B cell (primary cell): ENCODE data around the gene ABCA7. TPM values are rescaled to one million over a fixed set of nuclear protein-coding genes. Genes with fewer than 3 reads are reported as not detected.

Experiments used
- ATAC-seq: fragments of 200-7000 bp; cut with Tn5 transposase; one replicate; pipeline ENCODE4 v1.10.0; 2021; ENCODE audit warnings: low read depth, mild to moderate bottlenecking, moderate number of reproducible peaks, moderate library complexity
- CTCF ChIA-PET: fragments of 350-600 bp; sonication (Branson Sonifier 250); formaldehyde crosslinking; loops from one replicate; lab custom pipeline; 2021; ENCODE audit warnings: antibody characterized with exemption, inconsistent platforms; lab: Charles Lee
- POLR2A ChIA-PET: fragments of 350-600 bp; sonication (Branson Sonifier 250); formaldehyde crosslinking; loops from one replicate; lab custom pipeline; 2021; ENCODE audit warnings: antibody characterized with exemption; lab: Charles Lee
- DNase-seq: peaks from one replicate; pipeline ENCODE4 v3.0.0; 2013
- H2AFZ ChIP-seq: 2 replicates; pipeline ENCODE4 v1.6.1; 2012; ENCODE audit warnings: mild to moderate bottlenecking, low read depth, low read length; ENCODE audit not compliant: insufficient read depth, poor library complexity, severe bottlenecking
- H3K27ac ChIP-seq, 2 donors: 1 replicate in 1 of 2; 2 replicates in 1 of 2; pipeline ENCODE4 v1.5.1; 2012 to 2013; ENCODE audit warnings: low read length in 2 of 2, mild to moderate bottlenecking in 2 of 2, moderate library complexity in 1 of 2
- H3K27me3 ChIP-seq, 4 experiments: fragments of 200-600 bp in 1 of 4; sonication (generic) in 1 of 4; replicated peaks in 1 of 4; 1 replicate in 2 of 4; 2 replicates in 2 of 4; pipeline versions ENCODE4 v1.6.1 to v1.7.0; 2013 to 2016; ENCODE audit warnings: low read length in 3 of 4, mild to moderate bottlenecking in 2 of 4, mixed read lengths in 1 of 4, moderate library complexity in 1 of 4; ENCODE audit not compliant: insufficient read depth in 4 of 4, control insufficient read depth in 3 of 4; ENCODE audit errors: control extremely low read depth in 1 of 4
- H3K36me3 ChIP-seq, 2 experiments: replicated peaks in 1 of 2; 1 replicate in 1 of 2; 2 replicates in 1 of 2; pipeline versions ENCODE4 v1.6.1 to v1.7.1; 2013; ENCODE audit warnings: low read length in 1 of 2; ENCODE audit not compliant: insufficient read depth in 2 of 2, control insufficient read depth in 1 of 2; ENCODE audit errors: control extremely low read depth in 1 of 2, extremely low read depth in 1 of 2
- H3K4me1 ChIP-seq, 2 donors: fragments of 200-600 bp in 1 of 2; sonication (generic) in 1 of 2; 1 replicate in 1 of 2; 2 replicates in 1 of 2; pipeline versions ENCODE4 v1.5.1 to v1.6.1; 2013 to 2017; ENCODE audit warnings: low read length in 2 of 2; ENCODE audit not compliant: control insufficient read depth in 2 of 2, insufficient read depth in 2 of 2
- H3K4me2 ChIP-seq: replicated peaks from 2 replicates; pipeline ENCODE3; 2012; ENCODE audit warnings: mild to moderate bottlenecking, low read depth, low read length; ENCODE audit not compliant: poor library complexity, severe bottlenecking
- H3K4me3 ChIP-seq, 5 experiments: fragments of 200-600 bp in 1 of 5; sonication (generic) in 1 of 5; 1 replicate in 3 of 5; 2 replicates in 2 of 5; pipeline versions ENCODE4 v1.5.1 to v1.7.0; 2011 to 2016; ENCODE audit warnings: low read length in 4 of 5, mild to moderate bottlenecking in 4 of 5, low read depth in 2 of 5, control low read depth in 1 of 5, moderate library complexity in 1 of 5; ENCODE audit not compliant: insufficient read depth in 1 of 5; ENCODE audit errors: control extremely low read depth in 1 of 5, extremely low read depth in 1 of 5
- H3K79me2 ChIP-seq: fragments of 200-600 bp; sonication (generic); one replicate; pipeline ENCODE4 v1.6.0; 2016; ENCODE audit warnings: low read length; ENCODE audit not compliant: control insufficient read depth, insufficient read depth
- H3K9ac ChIP-seq: fragments of 200-600 bp; sonication (generic); 2 replicates; pipeline ENCODE4 v1.6.1; 2017; ENCODE audit warnings: mild to moderate bottlenecking, low read length, moderate library complexity
- H3K9me3 ChIP-seq, 3 donors: one replicate each; pipeline versions ENCODE4 v1.6.1 to v1.7.1; 2013; ENCODE audit warnings: low read length in 2 of 3; ENCODE audit not compliant: control insufficient read depth in 2 of 3, insufficient read depth in 1 of 3; ENCODE audit errors: control extremely low read depth in 1 of 3
- H4K20me1 ChIP-seq: 2 replicates; pipeline ENCODE4 v1.6.0; 2012; ENCODE audit warnings: mild to moderate bottlenecking, low read length; ENCODE audit not compliant: insufficient read depth, control insufficient read depth, poor library complexity, severe bottlenecking
- H3K27ac Mint-ChIP-seq: one replicate; pipeline ENCODE4 v1.8.0; 2021; ENCODE audit warnings: mixed read lengths
- H3K27me3 Mint-ChIP-seq: one replicate; pipeline ENCODE4 v1.8.0; 2021; ENCODE audit warnings: mixed read lengths
- H3K4me1 Mint-ChIP-seq: one replicate; pipeline ENCODE4 v1.8.0; 2021; ENCODE audit warnings: mixed read lengths
- H3K4me3 Mint-ChIP-seq: one replicate; pipeline ENCODE4 v1.8.0; 2021; ENCODE audit warnings: mixed read lengths
- H3K9me3 Mint-ChIP-seq: one replicate; pipeline ENCODE4 v1.8.0; 2022; ENCODE audit warnings: mixed read lengths; ENCODE audit not compliant: insufficient read depth
- CTCF ChIP-seq: fragments of 200-600 bp; IDR thresholded peaks from one replicate; pipeline ENCODE4 v1.8.0; 2022; ENCODE audit warnings: antibody characterized with exemption, mild to moderate bottlenecking
- EZH2 ChIP-seq: IDR thresholded peaks from 2 replicates; pipeline ENCODE4 v1.6.1; 2012; ENCODE audit warnings: borderline replicate concordance, low read depth, mild to moderate bottlenecking, moderate library complexity, low read length; ENCODE audit not compliant: insufficient read depth, poor library complexity, severe bottlenecking
- WGBS: methylation state at CpG from one replicate; pipeline ENCODE4 v1.1.5; 2013; ENCODE audit warnings: missing lambda C conversion rate; ENCODE audit not compliant: insufficient coverage; 5-methylcytosine and 5-hydroxymethylcytosine counted together
- intact Hi-C: fragments of 100-400 bp; cut with micrococcal nuclease; formaldehyde crosslinking; loops from one replicate; pipeline ENCODE4 v1.10.0; 2022
- polyA plus RNA-seq: library from polyadenylated mRNA; depleted of rRNA; stranded (reverse); fragments of >200 nt; gene quantifications from 2 replicates; pipeline ENCODE4 v1.2.3, GENCODE V29; 2012
- total RNA-seq, 2 donors: library from RNA; stranded (reverse); fragments of 120-200 nt in 1 of 2; gene quantifications; 1 replicate in 1 of 2; 2 replicates in 1 of 2; pipeline versions ENCODE4 v1.2.3 to v1.2.4, GENCODE V29; 2013 to 2022

Gene ABCA7
- total and polyA plus RNA-seq, 2 donors (not counting 1 experiment from before 2014, with no cell fraction given) = 192 to 281 TPM

GRCh38 chr19:1014161-1015060 lies 25.5 kb upstream of the ABCA7 start:
- no peak overlapping the region for H3K4me2 ChIP-seq
- H3K27ac Mint-ChIP-seq = no peak overlapping the region
- H3K27ac ChIP-seq = no peak overlapping the region
- H3K4me1 Mint-ChIP-seq = peaks cover 37% of the 10 kb centered on the region
- H3K9me3 Mint-ChIP-seq = no peaks in the 10 kb centered on the region
- TF ChIP-seq EZH2 (no peak), CTCF (no peak)
- H3K4me1 ChIP-seq = peaks cover 32 to 42% of the 10 kb centered on the region in 2 donors
- peaks cover 0 to 43% of the 10 kb centered on the region in 2 experiments for H3K36me3 ChIP-seq
- ATAC-seq = no peak
- no peak overlapping the region for H2AFZ ChIP-seq
- H3K4me3 ChIP-seq = no peak overlapping the region
- H3K27me3 ChIP-seq = no peaks in the 10 kb centered on the region
- CTCF ChIA-PET = no interaction called here
- H3K27me3 Mint-ChIP-seq = no peaks in the 10 kb centered on the region
- no peaks in the 10 kb centered on the region for H3K9me3 ChIP-seq
- DNase-seq = no peak
- no peak overlapping the region for H3K4me3 Mint-ChIP-seq
- POLR2A ChIA-PET = no interaction called here
- 94% methylated on average over 49 of the region's 49 CpGs for WGBS
- intact Hi-C loops = no loop called here
- peaks cover 73% of the 10 kb centered on the region for H3K79me2 ChIP-seq
- H4K20me1 ChIP-seq = peaks cover 99% of the 10 kb centered on the region
- no peak overlapping the region for H3K9ac ChIP-seq
